ENCODE measurements around the gene GDPGP1.

GRCh38 chr15:90225047-90225446, 9.0 kb upstream of the GDPGP1 start:
- TF ChIP-seq CTCF (IDR thresholded peaks at IDR 0.05; ENCODE audit: low read depth, low read length, missing input control) = no peak
- TF ChIP-seq JUND (IDR thresholded peaks at IDR 0.05) = no peak
- no peak for TF ChIP-seq RAD21 (IDR thresholded peaks at IDR 0.05)
- TF ChIP-seq, protein P1, sequence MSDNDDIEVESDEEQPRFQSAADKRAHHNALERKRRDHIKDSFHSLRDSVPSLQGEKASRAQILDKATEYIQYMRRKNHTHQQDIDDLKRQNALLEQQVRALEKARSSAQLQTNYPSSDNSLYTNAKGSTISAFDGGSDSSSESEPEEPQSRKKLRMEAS (IDR thresholded peaks at IDR 0.05) = no peak
- TF ChIP-seq GABPA (IDR thresholded peaks at IDR 0.05 in 1 of 2, conservative IDR thresholded peaks at IDR 0.05 in 1 of 2) = no peak
- TF ChIP-seq, protein P2, sequence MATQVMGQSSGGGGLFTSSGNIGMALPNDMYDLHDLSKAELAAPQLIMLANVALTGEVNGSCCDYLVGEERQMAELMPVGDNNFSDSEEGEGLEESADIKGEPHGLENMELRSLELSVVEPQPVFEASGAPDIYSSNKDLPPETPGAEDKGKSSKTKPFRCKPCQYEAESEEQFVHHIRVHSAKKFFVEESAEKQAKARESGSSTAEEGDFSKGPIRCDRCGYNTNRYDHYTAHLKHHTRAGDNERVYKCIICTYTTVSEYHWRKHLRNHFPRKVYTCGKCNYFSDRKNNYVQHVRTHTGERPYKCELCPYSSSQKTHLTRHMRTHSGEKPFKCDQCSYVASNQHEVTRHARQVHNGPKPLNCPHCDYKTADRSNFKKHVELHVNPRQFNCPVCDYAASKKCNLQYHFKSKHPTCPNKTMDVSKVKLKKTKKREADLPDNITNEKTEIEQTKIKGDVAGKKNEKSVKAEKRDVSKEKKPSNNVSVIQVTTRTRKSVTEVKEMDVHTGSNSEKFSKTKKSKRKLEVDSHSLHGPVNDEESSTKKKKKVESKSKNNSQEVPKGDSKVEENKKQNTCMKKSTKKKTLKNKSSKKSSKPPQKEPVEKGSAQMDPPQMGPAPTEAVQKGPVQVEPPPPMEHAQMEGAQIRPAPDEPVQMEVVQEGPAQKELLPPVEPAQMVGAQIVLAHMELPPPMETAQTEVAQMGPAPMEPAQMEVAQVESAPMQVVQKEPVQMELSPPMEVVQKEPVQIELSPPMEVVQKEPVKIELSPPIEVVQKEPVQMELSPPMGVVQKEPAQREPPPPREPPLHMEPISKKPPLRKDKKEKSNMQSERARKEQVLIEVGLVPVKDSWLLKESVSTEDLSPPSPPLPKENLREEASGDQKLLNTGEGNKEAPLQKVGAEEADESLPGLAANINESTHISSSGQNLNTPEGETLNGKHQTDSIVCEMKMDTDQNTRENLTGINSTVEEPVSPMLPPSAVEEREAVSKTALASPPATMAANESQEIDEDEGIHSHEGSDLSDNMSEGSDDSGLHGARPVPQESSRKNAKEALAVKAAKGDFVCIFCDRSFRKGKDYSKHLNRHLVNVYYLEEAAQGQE (IDR thresholded peaks at IDR 0.05) = no peak
